SK-N-SH (cell line): ENCODE results near the gene SUPT3H. TPM values are rescaled to one million over a fixed set of nuclear protein-coding genes. Genes with fewer than 3 reads are reported as not detected.

ENCODE experiments used
- CTCF ChIA-PET: fragments of 300-600, 350-600 bp; formaldehyde crosslinking; extraction: SDS; loops from one replicate; lab custom pipeline; 2021; lab: Yijun Ruan, JAX
- POLR2A ChIA-PET: fragments of 350-600 bp; sonication (Branson Sonifier 250); formaldehyde crosslinking; extraction: SDS; loops from one replicate; lab custom pipeline; 2020; ENCODE audit warnings: antibody characterized with exemption, inconsistent platforms; lab: Yijun Ruan, JAX
- DNase-seq: peaks from one replicate; pipeline ENCODE4 v3.0.0; 2012
- H2AFZ ChIP-seq: fragments of 200-600 bp; sonication (generic); 2 replicates; pipeline ENCODE4 v1.8.1; 2016; ENCODE audit warnings: antibody characterized with exemption, mild to moderate bottlenecking, low read depth
- H3F3A ChIP-seq: fragments of 200-600 bp; sonication (generic); replicated peaks from 2 replicates; pipeline ENCODE3; 2016; ENCODE audit warnings: antibody characterized with exemption, mild to moderate bottlenecking; ENCODE audit not compliant: insufficient read depth
- H3K27ac ChIP-seq, 2 experiments: fragments of 200-500 bp in 1 of 2; fragments of 200-600 bp in 1 of 2; sonication (Bioruptor generic) in 1 of 2; sonication (generic), shearing (Covaris generic) in 1 of 2; 2 replicates each; pipeline versions ENCODE4 v1.5.1 to v1.6.1; 2014 to 2016; ENCODE audit warnings: low read depth in 2 of 2, inconsistent platforms in 1 of 2, low read length in 1 of 2, mild to moderate bottlenecking in 1 of 2, mixed read lengths in 1 of 2
- H3K27me3 ChIP-seq: fragments of 200-600 bp; sonication (generic), shearing (Covaris generic); 2 replicates; pipeline ENCODE4 v1.6.1; 2016; ENCODE audit warnings: mixed run types; ENCODE audit not compliant: insufficient read depth
- H3K36me3 ChIP-seq, 2 experiments: fragments of 200-500 bp in 1 of 2; fragments of 200-600 bp in 1 of 2; sonication (Bioruptor generic) in 1 of 2; sonication (generic) in 1 of 2; replicated peaks in 1 of 2; 2 replicates each; pipeline versions ENCODE3 to v1.5.1; 2014 to 2016; ENCODE audit warnings: low read length in 1 of 2, mild to moderate bottlenecking in 1 of 2; ENCODE audit not compliant: insufficient read depth in 2 of 2, control insufficient read depth in 1 of 2
- H3K4me1 ChIP-seq, 2 experiments: fragments of 200-500 bp in 1 of 2; fragments of 200-600 bp in 1 of 2; sonication (Bioruptor generic) in 1 of 2; sonication (generic), shearing (Covaris generic) in 1 of 2; 2 replicates each; pipeline versions ENCODE4 v1.5.1 to v1.6.1; 2014 to 2016; ENCODE audit warnings: low read depth in 1 of 2, low read length in 1 of 2, mixed run types in 1 of 2; ENCODE audit not compliant: insufficient read depth in 2 of 2, control insufficient read depth in 1 of 2
- H3K4me2 ChIP-seq: fragments of 200-600 bp; sonication (generic), shearing (Covaris generic); 2 replicates; pipeline ENCODE4 v1.6.1; 2017; ENCODE audit warnings: mixed run types
- H3K4me3 ChIP-seq, 2 experiments: fragments of 200-500 bp in 1 of 2; fragments of 200-600 bp in 1 of 2; sonication (Bioruptor generic) in 1 of 2; sonication (generic), shearing (Covaris generic) in 1 of 2; 2 replicates each; pipeline versions ENCODE4 v1.5.1 to v1.8.1; 2014 to 2016; ENCODE audit warnings: low read depth in 2 of 2, inconsistent platforms in 1 of 2, low read length in 1 of 2, mild to moderate bottlenecking in 1 of 2, mixed read lengths in 1 of 2, moderate library complexity in 1 of 2
- H3K79me2 ChIP-seq: fragments of 200-600 bp; sonication (generic); 2 replicates; pipeline ENCODE4 v1.8.1; 2017; ENCODE audit warnings: mild to moderate bottlenecking; ENCODE audit not compliant: insufficient read depth
- H3K9ac ChIP-seq: fragments of 200-600 bp; sonication (generic); 2 replicates; pipeline ENCODE4 v1.6.1; 2017; ENCODE audit warnings: mixed run types
- H3K9me2 ChIP-seq: fragments of 200-600 bp; sonication (generic); 2 replicates; pipeline ENCODE4 v1.6.1; 2017; ENCODE audit warnings: mixed run types
- H3K9me3 ChIP-seq: fragments of 200-600 bp; sonication (generic); 2 replicates; pipeline ENCODE4 v1.6.1; 2017; ENCODE audit warnings: mixed run types, mild to moderate bottlenecking, moderate library complexity
- H4K20me1 ChIP-seq: fragments of 200-600 bp; sonication (generic); 2 replicates; pipeline ENCODE4 v1.6.1; 2017; ENCODE audit warnings: mild to moderate bottlenecking, mixed run types; ENCODE audit not compliant: insufficient read depth
- NRF1 ChIP-seq: IDR thresholded peaks from 2 replicates; pipeline ENCODE4 v1.6.1; 2012; ENCODE audit warnings: low read depth, mild to moderate bottlenecking, low read length
- POLR2AphosphoS5 ChIP-seq: IDR thresholded peaks from 2 replicates; pipeline ENCODE4 v1.6.1; 2012; ENCODE audit warnings: low read depth, low read length
- REST ChIP-seq: IDR thresholded peaks from 2 replicates; pipeline ENCODE4 v1.6.1; 2012; ENCODE audit warnings: mild to moderate bottlenecking, low read depth, low read length, moderate library complexity
- SMC3 ChIP-seq: IDR thresholded peaks from 2 replicates; pipeline ENCODE4 v1.6.1; 2012; ENCODE audit warnings: low read depth, low read length, improper control_type of control experiment
- WGBS: methylation state at CpG from one replicate; pipeline ENCODE4 v1.1.6; 2017; ENCODE audit warnings: low lambda C conversion rate; 5-methylcytosine and 5-hydroxymethylcytosine counted together
- polyA plus RNA-seq, 3 experiments: library from polyadenylated mRNA; depleted of rRNA; stranded (reverse); fragments of >200 nt; gene quantifications; 2 replicates each; pipeline ENCODE4 v1.2.3, GENCODE V29; 2012

The SUPT3H gene
- polyA plus RNA-seq, 1 of the 3 experiments (the other 2 are of a cell fraction), result 10.9 TPM

- H3K4me1 ChIP-seq, result no peaks in the 10 kb centered on the region
- H3K9ac ChIP-seq, result no peak overlapping the region
- H3K4me3 ChIP-seq, result no peak overlapping the region
- H3K27ac ChIP-seq, result no peak overlapping the region
- H3K4me2 ChIP-seq, result no peak overlapping the region
- ChIA-PET POLR2A (no interaction called here), CTCF (no interaction called here)
- WGBS, result 66% methylated on average over 6 of the region's 6 CpGs
- H3K79me2 ChIP-seq, result no peaks in the 10 kb centered on the region
- H3K9me3 ChIP-seq, result no peaks in the 10 kb centered on the region
- H3K27me3 ChIP-seq, result no peaks in the 10 kb centered on the region
- no peak for TF ChIP-seq NRF1
- TF ChIP-seq, all 33 proteins: peak for 0
- no peak for DNase-seq
- H3K36me3 ChIP-seq, result peaks cover 0 to 6% of the 10 kb centered on the region in 2 experiments
- no peaks in the 10 kb centered on the region for H3F3A ChIP-seq
- H3K9me2 ChIP-seq, result no peaks in the 10 kb centered on the region
- H4K20me1 ChIP-seq, result no peaks in the 10 kb centered on the region
- no peak overlapping the region for H2AFZ ChIP-seq
These were observed 435.5 kb downstream of the SUPT3H start for GRCh38 chr6:44942201-44942600.

GRCh38 chr6:44940367-44940766, 437.4 kb downstream of the SUPT3H start:
- DNase-seq, result no peak
- 100% methylated on average over 1 of the region's 1 CpG for WGBS
- ChIA-PET POLR2A (no interaction called here), CTCF (interaction anchor here (0.7 kb wide), 1 partner anchor 20 kb away, joined by 3 read pairs; no protein-coding TSS in a partner anchor)
- Histone ChIP-seq H3K4me1 (no peaks in the 10 kb centered on the region), H2AFZ (no peak overlapping the region), H3K4me3 (no peak overlapping the region), H3K4me2 (no peak overlapping the region), H4K20me1 (no peaks in the 10 kb centered on the region), H3K36me3 (peaks cover 0 to 6% of the 10 kb centered on the region in 2 experiments), H3K27me3 (no peaks in the 10 kb centered on the region), H3K9me3 (no peaks in the 10 kb centered on the region), H3F3A (no peaks in the 10 kb centered on the region), H3K79me2 (no peaks in the 10 kb centered on the region), H3K9ac (no peak overlapping the region), H3K27ac (no peak overlapping the region), H3K9me2 (no peaks in the 10 kb centered on the region)
- TF ChIP-seq POLR2AphosphoS5 (no peak), REST (no peak)

- DNase-seq, result no peak
- Histone ChIP-seq H3K9me3 (no peaks in the 10 kb centered on the region), H3K27me3 (no peaks in the 10 kb centered on the region), H2AFZ (no peak overlapping the region), H3K4me1 (no peaks in the 10 kb centered on the region), H3K79me2 (no peaks in the 10 kb centered on the region), H3K4me2 (no peak overlapping the region), H3K36me3 (peaks cover 0 to 2% of the 10 kb centered on the region in 2 experiments), H3F3A (no peaks in the 10 kb centered on the region), H3K27ac (no peak overlapping the region)
- CTCF ChIA-PET, result no interaction called here
- WGBS, result 91% methylated on average over 2 of the region's 2 CpGs
- POLR2A ChIA-PET, result no interaction called here
- TF ChIP-seq SMC3, result no peak
- TF ChIP-seq, all 33 proteins: peak for 0
- Histone ChIP-seq H3K4me3 (no peak overlapping the region), H3K9ac (no peak overlapping the region), H3K9me2 (no peaks in the 10 kb centered on the region), H4K20me1 (no peaks in the 10 kb centered on the region)
These were observed 441.9 kb downstream of the SUPT3H start for GRCh38 chr6:44935693-44936300.
